DOHH2 (cell line): ENCODE data around the gene EBNA1BP2.

Source experiments
- H3F3A ChIP-seq: fragments of 200-600 bp; sonication (generic), shearing (Covaris generic); 2 replicates; pipeline ENCODE4 v1.6.0; 2016; ENCODE audit warnings: antibody characterized with exemption, mild to moderate bottlenecking; ENCODE audit not compliant: control insufficient read depth, insufficient read depth
- H3K27ac ChIP-seq: fragments of 200-600 bp; sonication (generic); 2 replicates; pipeline ENCODE4 v1.5.1; 2014; ENCODE audit warnings: low read depth, mild to moderate bottlenecking, low read length, moderate library complexity
- H3K27me3 ChIP-seq: fragments of 200-600 bp; sonication (generic); 2 replicates; pipeline ENCODE4 v1.6.1; 2014; ENCODE audit warnings: mild to moderate bottlenecking, low read length, mixed read lengths; ENCODE audit not compliant: control insufficient read depth
- H3K36me3 ChIP-seq: fragments of 200-600 bp; sonication (generic); 2 replicates; pipeline ENCODE4 v1.6.1; 2014; ENCODE audit warnings: mild to moderate bottlenecking, low read length, moderate library complexity, mixed read lengths; ENCODE audit not compliant: control insufficient read depth
- H3K4me1 ChIP-seq: fragments of 200-600 bp; sonication (generic); 2 replicates; pipeline ENCODE4 v1.6.1; 2014; ENCODE audit warnings: mild to moderate bottlenecking, low read length, mixed read lengths; ENCODE audit not compliant: control insufficient read depth
- H3K4me2 ChIP-seq: fragments of 200-600 bp; sonication (generic); 2 replicates; pipeline ENCODE4 v1.6.0; 2014; ENCODE audit warnings: mild to moderate bottlenecking, low read length, moderate library complexity
- H3K4me3 ChIP-seq: fragments of 200-600 bp; sonication (generic); 2 replicates; pipeline ENCODE4 v1.5.1; 2014; ENCODE audit warnings: mild to moderate bottlenecking, low read length, mixed read lengths
- H3K79me2 ChIP-seq: fragments of 200-600 bp; sonication (generic); 2 replicates; pipeline ENCODE4 v1.6.1; 2014; ENCODE audit warnings: mild to moderate bottlenecking, low read length, mixed read lengths; ENCODE audit not compliant: control insufficient read depth
- H3K9me2 ChIP-seq: fragments of 200-600 bp; sonication (generic); replicated peaks from 2 replicates; pipeline ENCODE4 v1.6.1; 2014; ENCODE audit warnings: mild to moderate bottlenecking, low read length, mixed read lengths; ENCODE audit not compliant: control insufficient read depth
- H3K9me3 ChIP-seq: fragments of 200-600 bp; sonication (generic); 2 replicates; pipeline ENCODE4 v1.6.1; 2014; ENCODE audit warnings: antibody characterized with exemption, low read length, mixed read lengths; ENCODE audit not compliant: control insufficient read depth, insufficient read depth
- H4K20me1 ChIP-seq: fragments of 200-600 bp; sonication (generic); 2 replicates; pipeline ENCODE4 v1.6.0; 2014; ENCODE audit warnings: low read depth, mild to moderate bottlenecking, antibody characterized with exemption, low read length, moderate library complexity; ENCODE audit not compliant: control insufficient read depth, insufficient read depth
- CTCF ChIP-seq: fragments of 200-600 bp; sonication (generic); IDR thresholded peaks from one replicate; pipeline ENCODE4 v1.5.1; 2014; ENCODE audit warnings: antibody characterized with exemption, mild to moderate bottlenecking, low read depth, low read length; ENCODE audit not compliant: poor library complexity, severe bottlenecking
- EZH2phosphoT487 ChIP-seq: fragments of 200-600 bp; sonication (generic); IDR thresholded peaks from 2 replicates; pipeline ENCODE4 v1.6.1; 2017; ENCODE audit warnings: borderline replicate concordance, mild to moderate bottlenecking, antibody characterized with exemption, low read length, moderate library complexity, mixed read lengths

Gene EBNA1BP2

DNA sequence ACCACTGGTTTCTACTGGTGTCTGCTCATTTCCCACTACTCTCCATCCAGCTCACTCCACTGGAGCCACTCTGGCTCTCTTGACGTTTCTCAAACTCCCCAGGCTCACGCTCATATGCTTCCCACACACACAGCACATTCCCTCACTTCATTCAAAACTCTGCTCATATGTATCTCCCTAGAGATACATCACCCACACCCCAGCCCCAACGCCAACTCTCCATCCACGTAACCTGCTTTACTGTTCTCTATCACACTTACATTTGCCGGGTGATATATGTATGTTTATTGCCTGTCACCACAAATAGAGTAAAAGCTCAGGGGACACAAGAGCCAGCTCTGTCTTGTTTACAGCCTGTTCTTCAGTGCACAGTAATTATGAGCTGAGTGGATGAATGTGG lies 22.2 kb downstream of the EBNA1BP2 start:
- Histone ChIP-seq H3K4me2 (no peak overlapping the region), H3K9me2 (no peaks in the 10 kb centered on the region)
- TF ChIP-seq CTCF (no peak), EZH2phosphoT487 (no peak)

DNA sequence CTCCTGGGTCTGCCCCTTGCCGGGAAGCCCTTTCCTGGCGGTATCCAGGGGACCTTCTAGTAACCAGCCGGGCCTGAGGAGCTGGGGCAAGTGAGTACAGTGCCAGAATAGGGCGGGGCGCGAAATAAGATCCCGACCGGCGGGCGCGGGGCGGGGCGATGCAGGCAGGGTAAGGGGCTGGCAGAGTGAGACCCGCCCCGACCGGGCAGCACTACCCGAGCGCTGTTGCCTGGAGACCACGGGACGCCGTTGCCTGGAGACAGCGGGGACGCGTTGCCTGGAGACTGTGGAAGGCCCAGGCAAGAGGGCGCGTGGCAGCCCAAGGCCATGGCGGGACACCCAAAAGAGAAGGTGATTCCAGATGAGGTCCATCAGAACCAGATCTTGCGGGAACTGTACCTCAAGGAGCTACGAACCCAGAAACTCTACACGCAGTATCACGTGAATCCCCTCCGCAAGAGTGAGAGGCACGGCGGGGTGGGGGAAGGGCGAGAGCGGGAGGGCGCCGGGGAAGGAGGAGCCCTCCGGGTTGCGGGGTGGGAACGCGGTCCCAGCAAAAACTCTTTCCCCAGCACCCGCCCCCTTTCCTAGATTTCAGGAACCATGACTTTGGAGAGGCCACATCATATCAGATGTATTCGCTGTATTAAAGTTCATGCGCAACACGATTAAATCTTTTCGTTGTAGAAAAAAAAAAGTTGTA lies 24.3 kb downstream of the EBNA1BP2 start:
- H3K79me2 ChIP-seq, result no peaks in the 10 kb centered on the region
- H3K27ac ChIP-seq, result no peak overlapping the region
- H3K4me2 ChIP-seq, result no peak overlapping the region
- H3K27me3 ChIP-seq, result peaks cover 42% of the 10 kb centered on the region
- H4K20me1 ChIP-seq, result no peaks in the 10 kb centered on the region
- no peaks in the 10 kb centered on the region for H3K9me3 ChIP-seq
- TF ChIP-seq CTCF (no peak), EZH2phosphoT487 (no peak)
- no peaks in the 10 kb centered on the region for H3K9me2 ChIP-seq
- no peak overlapping the region for H3K4me3 ChIP-seq
- peaks cover 3% of the 10 kb centered on the region; the same call in 1 of the 2 replicates for H3K4me1 ChIP-seq
- H3K36me3 ChIP-seq, result no peaks in the 10 kb centered on the region
- no peaks in the 10 kb centered on the region for H3F3A ChIP-seq

More for the DNA sequence above, 22.2 kb downstream of the EBNA1BP2 start:
- no peaks in the 10 kb centered on the region for H3F3A ChIP-seq
- no peaks in the 10 kb centered on the region for H4K20me1 ChIP-seq
- H3K4me3 ChIP-seq, result no peak overlapping the region
- no peaks in the 10 kb centered on the region for H3K9me3 ChIP-seq
- H3K27me3 ChIP-seq, result peaks cover 38% of the 10 kb centered on the region
- no peaks in the 10 kb centered on the region for H3K36me3 ChIP-seq
- no peaks in the 10 kb centered on the region for H3K4me1 ChIP-seq
- H3K27ac ChIP-seq, result no peak overlapping the region
- H3K79me2 ChIP-seq, result no peaks in the 10 kb centered on the region

DNA sequence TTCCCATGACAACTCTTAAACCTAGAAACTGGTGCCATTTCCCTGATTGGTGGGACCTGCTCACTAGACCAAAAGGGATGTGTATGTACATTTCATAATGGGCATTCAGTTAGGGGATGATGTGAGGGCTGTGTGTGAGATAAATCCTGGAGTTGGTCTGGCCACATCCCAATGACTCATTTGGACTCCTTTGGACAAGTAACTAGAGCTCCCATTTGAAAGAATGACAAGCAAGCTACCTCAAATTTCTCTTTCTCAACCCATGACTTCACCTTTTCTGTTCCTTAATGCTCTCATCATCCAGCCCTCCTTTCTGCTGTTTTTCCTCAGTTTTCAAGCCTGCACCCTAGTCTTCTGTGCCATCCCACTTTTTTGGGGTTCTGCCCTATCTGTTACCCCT lies 27.9 kb downstream of the EBNA1BP2 start:
- Histone ChIP-seq H3K4me1 (peaks cover 3% of the 10 kb centered on the region; the same call in 1 of the 2 replicates), H3K27ac (no peak overlapping the region), H4K20me1 (no peaks in the 10 kb centered on the region), H3K79me2 (no peaks in the 10 kb centered on the region), H3F3A (no peaks in the 10 kb centered on the region), H3K27me3 (peaks cover 26% of the 10 kb centered on the region), H3K4me2 (no peak overlapping the region), H3K9me2 (no peaks in the 10 kb centered on the region), H3K36me3 (no peaks in the 10 kb centered on the region), H3K4me3 (no peak overlapping the region), H3K9me3 (no peaks in the 10 kb centered on the region)
- TF ChIP-seq EZH2phosphoT487 (no peak), CTCF (no peak)
